Measurements from ENCODE around the gene MKNK1.

Gene MKNK1

DNA sequence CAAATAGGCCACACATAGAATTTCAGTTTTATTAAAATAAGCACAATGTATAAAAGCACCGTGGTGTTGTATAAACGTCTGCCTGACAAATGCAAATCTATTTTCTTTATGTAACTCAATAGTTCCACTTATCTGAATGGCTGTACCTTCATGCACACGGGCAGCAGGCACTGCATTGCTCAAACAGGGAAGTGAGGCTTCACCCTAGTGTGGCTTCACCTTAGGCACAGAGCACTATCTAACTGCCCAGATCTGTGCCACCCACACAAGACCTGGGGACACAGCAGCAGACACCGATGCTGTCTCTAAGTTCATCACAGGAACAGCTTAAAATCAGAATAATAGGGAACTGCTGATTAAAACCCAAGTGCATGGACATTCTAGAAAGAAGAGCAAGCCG lies 46.7 kb downstream of the MKNK1 start:
- no peak for DNase-seq

DNA sequence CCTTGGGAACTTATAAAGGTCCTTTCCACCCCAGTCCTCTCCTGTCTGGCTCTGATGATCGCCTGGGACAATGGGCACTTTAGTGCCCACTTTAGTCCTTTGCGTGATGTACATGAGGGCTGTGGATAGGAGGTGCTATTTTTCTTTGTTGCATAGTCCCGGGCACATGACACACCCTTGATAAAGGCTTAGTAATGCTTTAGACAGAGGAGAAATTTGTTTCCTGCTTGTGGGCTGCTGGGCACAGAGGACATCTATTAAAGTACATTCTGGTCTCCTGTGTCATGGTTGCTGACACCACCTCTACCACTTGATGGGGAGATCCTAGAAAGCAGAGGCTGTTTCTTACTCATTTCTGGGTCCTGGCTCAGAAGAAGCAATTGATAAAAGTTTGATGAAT lies 47.2 kb downstream of the MKNK1 start:
- no peak for DNase-seq

DNA sequence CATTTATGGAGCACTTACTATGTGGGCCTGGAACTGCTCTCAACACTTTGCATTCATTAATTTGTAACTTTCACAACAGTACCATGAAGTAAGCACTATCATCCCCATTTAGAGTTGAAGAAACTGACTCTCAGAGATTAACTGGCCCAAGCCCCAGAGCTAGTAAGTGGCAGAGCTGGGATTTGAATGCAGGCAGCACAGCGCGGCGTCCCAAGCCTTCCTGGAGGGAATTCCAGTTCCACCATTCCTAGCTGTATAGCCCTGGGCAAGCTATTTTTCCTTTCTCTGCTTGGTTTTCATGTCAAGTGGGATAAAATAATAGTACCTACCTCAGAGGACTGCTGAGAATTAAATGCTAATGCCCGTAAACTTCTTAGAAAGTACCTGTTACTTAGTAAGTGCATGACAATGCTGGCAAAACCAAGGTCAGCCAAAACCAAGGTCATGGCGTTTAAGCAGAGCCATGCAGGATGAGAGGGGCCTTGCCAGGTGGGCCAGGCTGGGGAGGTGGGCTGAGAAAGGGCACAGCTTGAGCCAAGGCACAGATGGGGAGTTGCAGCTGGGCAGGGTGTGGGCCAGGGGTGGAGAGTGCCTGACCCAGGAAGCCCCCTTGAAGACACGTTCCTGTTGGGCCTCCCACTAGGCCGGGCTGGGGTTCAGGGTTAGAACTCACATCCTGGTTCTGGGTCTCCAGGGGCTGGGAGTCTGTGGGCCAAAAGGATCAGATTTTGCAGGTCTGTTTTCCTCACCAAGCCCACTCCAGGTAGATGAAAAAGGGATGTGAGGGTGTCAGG lies 48.0 kb downstream of the MKNK1 start:
- no peak for DNase-seq

DNA sequence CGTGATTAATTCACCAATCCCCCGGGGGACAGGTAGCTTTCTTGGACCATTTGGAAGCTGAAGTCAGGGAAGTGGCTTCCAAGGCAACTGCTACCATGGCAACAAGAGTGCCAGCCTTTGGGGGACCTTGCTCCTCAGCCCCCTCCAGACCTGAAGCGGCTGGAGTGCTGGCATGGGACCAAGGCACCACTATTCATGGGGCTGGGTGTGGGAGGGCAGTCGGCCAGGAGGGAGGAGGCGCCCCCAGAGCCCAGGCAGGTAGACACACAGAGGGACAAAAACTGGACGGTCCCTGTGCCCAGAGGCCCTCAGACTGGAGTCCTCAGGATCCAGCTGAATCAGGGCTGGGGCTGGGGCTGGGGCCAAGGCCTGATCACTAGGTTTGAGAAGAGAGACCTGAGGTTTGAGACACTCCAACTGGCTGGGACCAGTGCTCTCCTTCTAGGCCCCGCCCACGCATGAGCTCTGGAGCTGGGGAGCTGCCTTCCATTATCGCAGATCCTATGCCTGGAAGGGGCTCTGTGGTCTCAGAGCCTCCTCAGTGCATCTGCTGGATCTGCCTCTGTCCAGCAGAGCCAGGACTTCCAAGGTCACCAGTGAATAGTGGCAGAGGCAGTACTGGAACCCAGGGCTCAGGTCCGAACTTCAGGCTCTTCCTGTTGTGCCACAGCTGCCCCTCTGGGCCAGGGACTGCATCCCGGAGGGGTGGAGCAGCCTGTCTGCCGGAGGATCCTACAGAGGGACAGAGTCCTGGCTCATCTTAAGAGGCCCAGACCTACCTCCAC lies 49.3 kb downstream of the MKNK1 start:
- no peak for DNase-seq

DNA sequence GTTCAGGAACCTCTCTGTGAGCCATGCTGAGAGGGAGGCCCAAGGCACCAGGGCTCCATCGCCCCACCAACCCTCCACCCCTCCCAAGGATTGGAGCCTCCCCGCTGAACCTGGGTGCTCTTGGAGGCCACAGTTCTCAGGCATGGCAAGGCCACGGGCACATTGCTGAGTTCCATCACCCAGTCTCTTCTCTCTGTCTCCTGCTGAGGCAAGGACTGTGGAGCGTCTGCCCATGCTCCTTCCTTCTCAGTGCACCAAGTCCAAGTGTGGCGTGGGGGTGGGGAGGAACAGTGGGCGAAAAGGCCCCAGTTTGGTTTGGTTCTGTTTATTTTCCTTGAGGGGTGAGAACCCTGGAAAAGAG lies 49.9 kb downstream of the MKNK1 start:
- DNase-seq: no peak

DNA sequence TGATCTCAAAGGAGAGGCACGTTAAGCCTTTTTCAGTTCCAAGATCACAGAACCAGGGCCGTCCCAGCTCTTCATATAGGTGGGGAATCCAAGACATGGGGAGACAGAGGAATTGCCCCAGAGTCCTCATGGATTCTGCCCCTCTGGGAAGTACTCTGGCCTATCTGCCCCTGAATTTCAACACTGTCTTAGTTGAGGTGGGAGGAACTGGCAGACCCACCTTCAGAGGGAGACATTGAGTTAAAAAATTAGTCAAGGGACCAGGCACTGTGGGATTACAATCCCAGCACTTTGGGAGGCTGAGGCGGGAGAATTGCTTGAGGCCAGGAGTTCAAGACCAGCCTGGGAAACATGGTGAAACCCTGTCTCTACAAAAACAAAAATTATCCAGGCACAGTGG lies 50.6 kb downstream of the MKNK1 start:
- DNase-seq: no peak

DNA sequence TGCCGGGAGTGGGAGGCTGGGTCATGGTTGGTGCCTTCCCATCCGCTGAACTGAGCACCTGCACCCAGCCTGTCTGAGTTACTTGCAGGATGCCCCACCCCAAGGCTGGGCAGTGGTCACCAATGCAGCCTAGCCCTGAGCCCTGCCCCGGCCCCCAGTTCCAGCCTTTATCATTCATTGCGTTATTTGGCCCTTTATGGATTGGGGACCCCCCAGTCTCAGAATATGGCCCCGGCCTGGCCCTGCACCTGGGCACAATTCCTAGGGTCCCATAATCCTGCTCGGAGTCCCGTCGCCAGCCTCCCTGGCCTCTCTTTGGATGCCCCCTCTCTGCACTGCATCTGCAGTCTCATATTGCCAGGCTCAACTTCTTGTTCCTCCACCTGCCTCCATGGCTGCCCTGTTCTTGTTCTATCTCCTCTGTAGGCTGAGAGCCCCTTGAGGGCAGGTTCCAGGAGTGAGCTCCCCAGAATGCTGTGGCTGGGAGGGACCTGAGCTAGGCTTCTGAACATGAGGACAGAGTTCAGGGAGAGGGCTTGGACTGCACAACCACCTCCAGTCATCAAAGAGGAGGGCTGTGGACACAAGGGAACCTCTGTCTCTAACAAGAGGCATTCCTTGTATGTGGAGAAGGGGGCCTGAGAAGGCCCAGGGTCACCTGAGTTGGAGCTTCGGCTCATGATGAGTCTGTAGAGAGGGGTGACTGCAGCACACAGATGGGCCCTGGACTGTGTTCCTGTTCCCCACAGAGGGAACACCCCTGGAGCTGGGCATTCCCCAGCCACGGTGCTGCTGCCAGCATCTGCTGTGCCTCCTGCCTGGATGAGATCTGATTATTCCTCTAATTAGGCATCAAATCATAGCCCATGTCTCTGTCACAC lies 51.5 kb downstream of the MKNK1 start:
- no peak for DNase-seq

DNA sequence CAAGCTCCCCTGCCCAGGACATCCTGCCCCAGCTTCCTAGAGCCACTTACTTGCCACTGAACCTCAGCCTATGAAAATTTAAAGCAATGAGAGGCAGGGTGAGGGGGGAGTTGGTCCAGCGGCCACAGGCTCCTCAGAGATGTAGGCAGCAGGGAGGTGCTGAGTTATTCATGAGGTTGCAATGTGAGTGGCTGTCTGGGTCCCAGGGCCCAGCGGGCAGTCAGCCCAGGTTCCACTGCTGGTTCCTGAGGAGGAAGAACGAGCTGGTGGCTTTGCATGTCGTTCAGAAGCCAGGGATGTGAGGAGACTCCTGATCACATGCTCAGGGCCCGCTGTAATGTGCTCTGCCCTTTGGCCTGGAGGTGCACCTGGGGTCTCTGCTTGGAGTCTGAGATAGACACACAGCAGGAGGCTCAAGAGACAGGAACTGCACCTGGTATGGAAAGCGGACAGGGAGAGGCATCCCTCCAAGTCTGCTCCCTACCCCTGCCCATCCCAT lies 52.4 kb downstream of the MKNK1 start, which contains the start of gene KNCN:
TSS of gene KNCN (minus strand) at position 51 of the 499 bp plus-strand sequence. CDS start 432 bp downstream, outside the sequence.
- DNase-seq: no peak

DNA sequence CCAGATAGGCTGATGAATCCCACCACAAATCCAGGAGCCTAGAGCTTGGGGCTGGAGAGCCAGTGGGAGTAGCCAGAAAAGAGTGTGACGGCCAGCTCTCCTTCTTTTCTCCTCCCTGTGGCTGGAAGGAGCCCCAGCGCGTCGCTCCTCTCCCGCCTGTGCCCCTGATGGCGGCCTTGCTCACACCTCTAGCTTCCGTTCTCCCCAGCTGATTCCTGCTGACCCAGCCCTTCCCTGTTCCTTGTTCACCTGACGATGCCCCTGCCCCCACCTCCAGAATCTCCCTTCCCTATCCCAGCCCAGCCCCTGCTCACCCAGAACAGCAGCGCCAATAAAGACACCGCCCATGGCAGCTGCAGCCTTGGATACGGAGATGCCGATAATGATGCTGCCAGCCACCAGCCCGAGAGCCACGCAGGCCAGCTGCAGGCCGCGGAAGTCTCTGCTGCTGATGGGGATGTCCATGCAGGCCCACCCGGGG lies 53.3 kb downstream of the MKNK1 start:
- DNase-seq: no peak

DNA sequence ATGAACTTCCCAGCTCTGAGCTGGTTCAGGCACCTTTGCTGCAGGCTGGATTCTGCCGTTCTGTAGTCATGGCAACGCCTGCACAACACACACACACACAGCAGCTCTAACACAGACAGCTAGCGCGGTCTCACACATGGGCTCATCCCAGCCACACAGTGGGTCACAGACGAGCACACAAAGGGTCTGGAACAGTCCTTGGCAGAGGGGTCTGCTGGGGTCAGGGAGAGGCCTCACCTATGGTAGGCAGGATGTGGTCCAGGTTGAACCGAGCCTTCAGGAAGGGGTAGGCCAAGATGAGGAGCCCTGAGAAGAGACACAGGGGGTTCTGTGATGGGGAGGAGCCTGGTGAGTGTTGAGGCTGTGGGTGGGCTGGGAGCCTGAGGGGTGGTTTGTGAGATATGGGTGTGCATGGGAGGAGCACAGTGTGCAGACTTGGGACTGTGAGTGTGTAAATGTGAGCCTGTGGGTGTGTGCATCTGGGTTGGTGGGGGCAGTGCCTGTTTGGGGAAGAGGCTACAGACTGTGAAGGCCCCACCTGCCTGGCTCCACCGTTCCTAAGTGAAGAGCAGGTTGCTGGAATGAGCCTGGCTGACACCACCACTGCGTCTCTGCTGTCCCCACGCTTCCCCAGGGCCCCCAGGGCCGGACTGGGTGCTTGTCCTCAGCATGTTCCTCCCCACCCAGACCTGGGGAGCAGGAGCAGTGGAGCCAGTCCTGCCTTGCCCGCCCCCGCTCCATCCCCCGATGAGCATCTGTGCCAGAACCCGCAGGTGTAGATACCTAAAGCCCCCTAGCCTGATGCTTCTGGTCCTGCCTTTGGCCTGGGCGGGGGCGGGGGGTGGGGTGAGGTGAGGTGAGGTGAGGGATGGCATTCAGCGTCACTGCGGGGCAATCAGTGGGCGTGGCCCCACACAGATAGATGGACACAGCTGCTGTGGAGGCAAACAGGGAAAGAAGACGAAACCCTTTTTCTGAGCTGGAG lies 54.1 kb downstream of the MKNK1 start:
- peak; percentile 44 for DNase-seq

DNA sequence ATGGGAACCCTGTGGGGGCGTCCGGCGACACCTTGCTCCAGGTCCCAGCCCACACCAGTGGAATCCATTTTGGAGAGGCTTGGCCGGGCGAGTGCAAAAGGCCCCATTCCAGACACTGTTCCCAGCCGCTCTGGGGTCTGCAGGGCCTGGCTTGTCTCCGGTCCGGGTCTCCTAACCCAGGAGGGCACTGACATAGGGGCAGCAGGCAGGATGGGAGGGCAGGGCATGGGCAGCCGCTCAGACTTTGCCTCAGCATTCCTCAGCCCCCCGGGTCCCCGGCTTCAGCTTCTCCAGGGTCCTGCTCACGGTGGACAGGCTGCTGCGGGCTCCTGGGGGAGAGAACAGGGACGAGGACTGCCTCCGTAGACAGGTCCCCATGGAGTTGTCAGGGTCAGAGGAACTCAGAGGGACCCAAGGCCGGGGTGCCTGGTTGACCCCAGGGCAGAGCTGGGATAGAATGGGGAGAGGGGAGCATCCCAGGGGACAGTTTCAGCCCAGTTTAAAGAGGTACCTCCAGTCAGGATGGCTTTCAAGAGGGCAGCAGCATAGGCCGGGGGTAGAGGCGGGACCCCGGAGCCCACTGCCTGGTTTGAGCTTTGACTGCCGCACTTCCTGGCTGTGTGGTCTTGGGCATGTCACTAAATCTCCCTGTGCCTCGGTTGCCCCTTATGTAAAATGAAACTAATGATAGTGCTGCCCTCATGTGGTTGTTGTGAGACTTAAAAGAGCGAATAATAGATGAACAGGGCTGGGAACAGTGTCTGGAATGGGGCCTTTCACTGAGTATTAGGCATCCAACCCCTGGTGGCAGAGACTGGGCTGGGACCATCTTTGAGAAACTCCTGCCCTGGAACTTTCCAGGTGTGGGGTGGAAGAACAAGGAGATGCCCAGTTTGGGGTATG lies 56.3 kb downstream of the MKNK1 start:
- no peak for DNase-seq

DNA sequence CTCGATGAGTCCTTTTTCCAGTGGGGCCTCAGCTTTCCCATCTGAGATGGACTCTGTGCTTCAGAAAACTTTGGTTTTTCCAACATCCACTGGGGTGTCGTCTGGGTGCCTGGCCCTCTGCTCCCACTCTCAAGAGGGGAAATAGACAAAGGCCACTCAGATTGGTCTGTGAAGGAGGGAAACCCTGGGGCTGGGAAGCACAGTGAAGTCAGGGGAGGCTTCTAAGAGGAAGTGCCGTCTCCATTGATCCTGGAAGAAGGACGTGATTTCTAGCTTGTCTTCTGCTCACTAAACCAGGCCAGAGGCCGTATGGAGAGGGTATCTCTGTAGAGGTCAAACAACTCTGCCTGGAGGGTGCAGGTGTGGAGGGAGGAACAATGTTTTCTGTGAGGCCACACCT lies 57.9 kb downstream of the MKNK1 start:
- no peak for DNase-seq

DNA sequence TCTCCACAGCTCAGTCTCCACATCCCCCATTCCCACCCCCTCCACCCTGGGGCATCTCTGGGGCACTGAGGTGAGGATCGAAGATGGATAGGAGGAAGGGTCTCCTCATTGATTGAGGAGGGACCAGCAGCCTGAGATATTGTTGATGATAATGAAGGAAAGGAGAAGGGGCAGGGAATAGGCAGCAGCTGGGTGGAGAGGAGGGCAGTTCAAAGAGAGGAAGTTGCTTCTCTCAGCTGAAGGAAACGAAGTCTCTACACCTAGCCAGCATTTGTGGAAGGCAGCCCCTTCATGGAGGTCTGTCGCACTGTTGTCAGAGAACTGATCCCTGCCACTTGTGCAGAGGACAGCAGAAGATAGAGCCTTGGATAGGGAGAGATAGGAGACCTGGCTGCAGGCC lies 58.3 kb downstream of the MKNK1 start:
- DNase-seq: no peak

DNA sequence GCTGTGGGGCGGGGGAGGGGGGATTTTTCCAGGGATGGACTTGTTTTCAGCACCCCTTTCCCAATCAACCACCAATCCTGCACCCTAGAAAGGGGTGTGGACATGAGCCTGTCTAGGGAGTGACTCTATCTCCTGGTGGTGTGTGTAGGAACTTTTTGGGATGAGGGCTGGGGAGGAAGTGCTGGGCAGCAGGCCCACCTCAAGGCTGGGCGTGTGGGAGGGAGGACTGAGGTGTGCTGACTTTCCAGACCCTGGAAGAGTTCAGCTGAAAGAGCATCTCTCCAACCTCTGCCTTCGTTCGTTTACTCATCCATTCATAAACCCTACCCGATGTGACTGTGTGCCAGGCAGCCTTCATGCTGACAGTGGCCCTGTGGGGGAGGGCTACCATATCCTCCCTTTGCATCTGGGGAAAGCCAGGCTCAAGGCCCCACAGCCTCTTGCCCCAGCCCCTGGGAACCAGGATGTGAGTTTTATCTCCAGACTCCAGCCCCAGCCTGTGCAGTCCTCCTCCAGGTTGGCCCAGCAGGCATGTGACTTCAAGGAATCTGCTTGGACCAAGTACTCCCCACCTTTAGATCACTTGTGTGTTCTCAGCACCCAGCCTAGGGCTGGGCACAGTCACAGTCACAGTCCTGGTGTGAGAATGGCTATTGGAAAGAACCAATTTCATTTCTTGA lies 59.4 kb downstream of the MKNK1 start:
- no peak for DNase-seq

DNA sequence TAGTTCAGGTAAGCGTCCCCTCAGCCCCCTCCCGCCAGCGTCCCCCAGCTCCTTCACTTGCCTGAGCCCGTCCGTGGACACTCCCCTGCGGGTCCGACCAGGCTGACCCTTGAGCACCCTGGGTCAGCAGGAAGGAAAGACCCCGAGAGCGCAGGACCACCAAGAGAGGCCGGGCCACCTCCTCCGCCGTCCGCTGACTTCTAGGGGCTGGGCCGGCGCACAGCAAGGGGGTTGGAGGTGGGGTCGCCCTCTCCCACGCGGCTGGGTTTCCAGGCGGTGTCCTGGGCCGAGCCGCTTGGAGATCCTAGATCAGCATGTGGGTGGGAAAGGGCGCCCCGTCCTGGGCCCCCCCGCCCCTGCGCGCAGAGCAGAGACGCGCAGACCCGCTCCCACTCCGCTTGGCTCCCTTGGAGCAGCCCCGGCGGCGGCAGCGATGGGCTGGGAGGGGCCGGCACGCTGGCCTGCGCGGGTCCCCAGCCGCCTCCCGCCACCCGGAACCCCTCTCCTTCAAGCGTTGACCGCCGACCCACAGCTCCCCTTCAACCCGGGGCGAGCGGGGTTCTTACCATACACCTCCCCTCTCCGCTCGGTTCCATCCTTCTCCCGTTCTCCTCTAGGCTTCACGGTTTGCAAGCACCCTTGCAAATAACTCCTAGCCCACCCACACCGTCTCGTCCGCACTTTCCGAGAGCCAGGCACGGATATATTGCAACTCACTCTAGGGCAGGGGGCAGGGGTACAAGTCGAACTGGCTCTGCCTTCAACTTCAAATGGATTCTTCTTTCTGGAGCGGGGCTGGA lies 60.1 kb downstream of the MKNK1 start:
- DNase-seq: no peak

DNA sequence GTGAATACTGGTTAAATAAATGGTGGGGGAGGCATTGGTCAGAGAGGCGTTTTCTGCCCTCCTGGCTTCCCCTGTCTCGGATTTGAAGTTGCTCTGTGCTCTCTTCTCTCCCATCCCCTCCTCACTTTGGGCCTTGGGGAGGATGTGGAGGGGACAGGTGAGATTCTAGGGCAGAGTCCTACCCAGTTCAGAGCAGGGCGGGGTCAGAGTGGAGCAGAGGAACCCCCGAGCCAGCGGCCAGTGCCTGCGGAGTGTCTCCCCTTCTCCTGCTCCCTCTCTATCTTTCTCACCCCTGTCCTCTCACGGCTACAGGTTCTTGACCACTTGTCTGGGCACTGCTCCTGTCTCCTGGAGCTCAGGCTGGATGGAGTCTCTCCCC lies 60.7 kb downstream of the MKNK1 start:
- no peak for DNase-seq

DNA sequence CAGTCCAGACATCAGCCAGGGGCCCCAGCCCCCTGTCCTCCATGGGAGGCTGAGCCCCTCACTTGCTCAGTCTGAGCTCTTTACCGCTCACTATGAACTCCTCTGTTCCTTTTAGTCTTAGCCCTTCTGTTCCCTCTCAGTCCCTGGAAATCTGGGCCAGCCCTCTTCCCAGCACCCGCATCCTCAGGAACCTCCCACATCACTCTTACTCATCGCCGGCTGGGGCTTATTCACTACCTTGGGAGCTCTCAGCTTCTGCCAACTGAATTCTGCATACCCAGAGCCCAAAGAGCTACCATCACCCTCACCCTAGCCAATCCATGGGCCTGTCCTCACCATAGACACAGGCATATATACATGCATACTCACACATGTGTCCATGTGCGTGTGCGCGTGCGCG lies 64.1 kb downstream of the MKNK1 start:
- DNase-seq: no peak

DNA sequence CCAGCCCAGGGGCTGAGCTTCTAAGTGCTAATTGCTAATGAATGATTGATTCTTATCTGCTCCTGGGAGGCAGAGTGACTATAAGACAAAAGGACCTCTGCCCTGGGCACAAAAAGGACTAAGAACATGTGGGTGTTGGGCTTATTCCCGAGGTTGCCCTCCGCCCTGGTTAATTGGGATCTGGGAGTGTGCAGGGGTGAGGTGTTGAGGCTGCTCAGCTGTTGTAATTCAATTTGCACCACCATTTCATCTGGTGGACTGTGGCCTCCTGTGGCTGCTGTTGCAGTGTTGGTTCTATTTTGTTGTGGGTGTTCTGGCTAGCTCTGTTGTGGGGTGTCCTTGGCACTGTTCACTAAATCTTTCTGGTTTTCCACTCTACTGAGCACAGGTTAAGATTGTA lies 65.9 kb downstream of the MKNK1 start:
- no peak for DNase-seq

DNA sequence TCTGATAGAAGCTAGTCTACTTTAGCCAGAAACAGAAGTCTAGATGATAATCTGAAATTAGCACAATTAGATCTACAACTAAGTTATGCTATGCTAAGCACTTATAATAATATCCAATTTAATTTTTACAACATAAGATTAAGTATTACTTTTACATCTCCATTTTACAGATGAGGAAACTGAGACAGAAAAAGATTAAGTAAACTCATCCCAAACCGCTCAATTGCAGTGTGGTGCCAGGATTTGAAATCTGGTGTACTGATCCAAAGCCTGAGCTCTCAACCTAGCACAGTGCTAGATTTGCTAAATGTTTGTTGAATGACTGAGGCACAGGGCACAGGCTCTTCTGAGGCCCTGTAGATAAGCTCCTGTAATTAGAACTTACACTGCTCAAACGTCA lies 66.4 kb downstream of the MKNK1 start:
- DNase-seq: no peak
